ACC112 (cell line): ENCODE results near the gene THBS2.

Experiments
- H2AFZ ChIP-seq: fragments of 200-600 bp; sonication (generic); one replicate; pipeline ENCODE4 v1.6.0; 2017; ENCODE audit warnings: antibody characterized with exemption, low read length; ENCODE audit not compliant: unreplicated experiment
- H3K27ac ChIP-seq: fragments of 200-600 bp; sonication (generic); 2 replicates; pipeline ENCODE4 v1.5.1; 2014; ENCODE audit warnings: low read depth, mild to moderate bottlenecking, antibody characterized with exemption, low read length, moderate library complexity
- H3K27me3 ChIP-seq: fragments of 200-600 bp; sonication (generic); 2 replicates; pipeline ENCODE4 v1.6.1; 2014; ENCODE audit warnings: mild to moderate bottlenecking, antibody characterized with exemption, low read length, moderate library complexity, mixed read lengths; ENCODE audit not compliant: insufficient read depth
- H3K36me3 ChIP-seq: fragments of 200-600 bp; sonication (generic); 2 replicates; pipeline ENCODE4 v1.6.1; 2016; ENCODE audit warnings: mild to moderate bottlenecking, antibody characterized with exemption, low read length, moderate library complexity, mixed read lengths; ENCODE audit not compliant: insufficient read depth
- H3K4me1 ChIP-seq: fragments of 200-600 bp; sonication (generic); one replicate; pipeline ENCODE4 v1.6.1; 2016; ENCODE audit warnings: low read length, mixed read lengths; ENCODE audit not compliant: insufficient read depth, unreplicated experiment, control insufficient read depth
- H3K4me3 ChIP-seq: fragments of 200-600 bp; sonication (generic); 2 replicates; pipeline ENCODE4 v1.5.1; 2014; ENCODE audit warnings: mild to moderate bottlenecking, low read depth, low read length
- H3K79me2 ChIP-seq: fragments of 200-600 bp; sonication (generic); one replicate; pipeline ENCODE4 v1.6.0; 2016; ENCODE audit warnings: low read length; ENCODE audit not compliant: control insufficient read depth, unreplicated experiment, insufficient read depth

Gene THBS2

DNA sequence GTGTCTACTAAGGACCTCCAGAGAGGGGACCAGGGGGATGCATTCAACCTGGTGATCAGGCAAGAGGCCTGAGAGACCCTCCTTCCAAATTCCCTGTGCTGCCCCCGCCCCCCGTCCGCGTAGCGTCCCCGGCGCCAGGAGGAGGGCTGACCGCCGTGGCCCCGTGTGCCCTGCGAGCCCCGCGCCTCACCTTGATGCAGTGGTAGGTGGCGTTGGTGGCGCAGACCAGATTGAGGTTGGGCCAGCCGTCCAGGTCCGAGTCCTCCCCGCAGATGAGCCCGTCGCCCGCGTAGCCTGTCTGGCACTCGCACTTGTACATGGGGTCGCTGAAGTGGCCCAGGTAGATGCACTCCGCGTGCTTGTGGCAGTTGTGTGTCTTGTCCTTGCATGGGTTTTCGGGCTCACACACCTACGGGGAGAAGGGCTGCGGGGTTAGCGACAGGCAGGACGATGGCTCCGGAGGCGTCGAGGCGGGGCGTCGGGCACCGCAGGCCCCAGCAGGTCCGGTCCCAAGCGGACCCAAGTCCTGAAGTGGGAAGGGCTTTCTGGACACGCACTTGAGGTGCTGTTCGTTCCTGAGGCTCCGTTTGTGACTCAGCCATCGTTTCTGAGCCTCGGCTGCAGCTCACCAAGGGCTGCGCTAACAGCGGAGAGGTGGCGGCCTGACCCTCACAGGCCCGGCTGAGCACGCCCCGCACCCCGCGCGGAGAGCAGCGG lies 21.7 kb downstream of the THBS2 start:
- no peak overlapping the region for H3K27ac ChIP-seq
- H3K4me1 ChIP-seq: no peaks in the 10 kb centered on the region
- no peak overlapping the region for H2AFZ ChIP-seq
- no peak overlapping the region for H3K4me3 ChIP-seq
- H3K36me3 ChIP-seq: peaks cover 56% of the 10 kb centered on the region
- H3K79me2 ChIP-seq: no peaks in the 10 kb centered on the region
- no peaks in the 10 kb centered on the region for H3K27me3 ChIP-seq

DNA sequence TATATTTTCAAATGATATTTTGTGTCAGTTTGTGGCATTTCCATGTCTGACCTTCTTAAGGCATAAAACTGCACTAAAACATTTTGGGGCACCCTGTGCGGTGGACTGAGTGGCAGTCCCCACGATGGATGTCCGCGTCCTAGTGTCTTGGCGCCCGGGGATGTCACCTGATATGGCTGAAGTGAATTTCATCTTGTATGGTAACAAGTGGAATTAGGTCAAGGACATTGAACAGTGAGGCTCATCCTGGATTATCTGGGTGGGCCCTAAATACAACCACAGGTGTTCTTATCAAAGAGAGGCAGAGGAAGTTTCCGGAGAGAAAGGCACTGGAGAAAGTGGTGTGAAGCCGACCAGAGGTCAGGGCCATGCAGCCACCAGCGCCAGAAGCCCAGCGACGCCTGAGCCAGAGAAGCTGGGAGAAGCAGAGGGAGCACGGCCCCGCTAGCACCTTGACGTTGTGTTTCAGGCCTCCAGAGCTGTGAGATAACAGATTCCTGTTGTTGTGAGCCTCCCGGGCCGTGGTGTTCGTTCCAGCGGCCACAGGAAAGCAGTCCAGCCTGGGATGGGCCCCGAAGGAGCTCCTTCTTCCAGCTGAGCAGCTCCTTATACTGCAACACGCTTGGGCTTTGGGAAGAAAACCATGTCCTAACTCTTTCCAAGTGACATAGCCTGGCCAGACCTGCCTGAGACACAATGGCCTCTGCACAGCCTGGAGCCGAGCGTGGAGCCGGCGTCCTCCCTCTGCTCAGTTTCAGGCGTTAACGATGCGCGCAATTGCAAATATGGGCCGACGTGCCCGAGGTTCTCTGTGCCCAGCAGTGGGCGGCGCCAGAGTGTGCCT lies 22.5 kb downstream of the THBS2 start:
- peaks cover 60% of the 10 kb centered on the region for H3K36me3 ChIP-seq
- no peaks in the 10 kb centered on the region for H3K4me1 ChIP-seq

DNA sequence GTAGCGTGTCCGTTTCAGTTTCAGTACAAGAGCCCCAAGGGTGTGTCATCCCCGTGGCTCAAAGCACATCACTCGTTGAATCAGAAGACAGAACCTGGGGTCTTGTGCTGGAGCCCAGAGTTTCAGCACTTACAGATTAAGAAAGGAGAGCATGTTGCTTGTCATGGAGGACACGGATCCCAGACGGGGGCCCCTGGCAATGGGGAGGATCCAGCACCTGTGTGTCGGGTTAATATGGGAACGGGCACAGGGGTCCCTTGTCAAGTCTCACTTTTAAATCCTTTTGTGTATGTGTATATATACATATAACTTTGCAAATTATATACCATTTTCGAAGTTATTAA lies 23.4 kb downstream of the THBS2 start:
- H2AFZ ChIP-seq: no peak overlapping the region
- no peak overlapping the region for H3K27ac ChIP-seq
- H3K79me2 ChIP-seq: no peaks in the 10 kb centered on the region
- no peaks in the 10 kb centered on the region for H3K4me1 ChIP-seq
- no peaks in the 10 kb centered on the region for H3K27me3 ChIP-seq
- no peak overlapping the region for H3K4me3 ChIP-seq
- peaks cover 63% of the 10 kb centered on the region for H3K36me3 ChIP-seq

More for the DNA sequence above, 22.5 kb downstream of the THBS2 start:
- no peaks in the 10 kb centered on the region for H3K27me3 ChIP-seq
- no peaks in the 10 kb centered on the region for H3K79me2 ChIP-seq
- no peak overlapping the region for H3K4me3 ChIP-seq
- no peak overlapping the region for H3K27ac ChIP-seq
- no peak overlapping the region for H2AFZ ChIP-seq

DNA sequence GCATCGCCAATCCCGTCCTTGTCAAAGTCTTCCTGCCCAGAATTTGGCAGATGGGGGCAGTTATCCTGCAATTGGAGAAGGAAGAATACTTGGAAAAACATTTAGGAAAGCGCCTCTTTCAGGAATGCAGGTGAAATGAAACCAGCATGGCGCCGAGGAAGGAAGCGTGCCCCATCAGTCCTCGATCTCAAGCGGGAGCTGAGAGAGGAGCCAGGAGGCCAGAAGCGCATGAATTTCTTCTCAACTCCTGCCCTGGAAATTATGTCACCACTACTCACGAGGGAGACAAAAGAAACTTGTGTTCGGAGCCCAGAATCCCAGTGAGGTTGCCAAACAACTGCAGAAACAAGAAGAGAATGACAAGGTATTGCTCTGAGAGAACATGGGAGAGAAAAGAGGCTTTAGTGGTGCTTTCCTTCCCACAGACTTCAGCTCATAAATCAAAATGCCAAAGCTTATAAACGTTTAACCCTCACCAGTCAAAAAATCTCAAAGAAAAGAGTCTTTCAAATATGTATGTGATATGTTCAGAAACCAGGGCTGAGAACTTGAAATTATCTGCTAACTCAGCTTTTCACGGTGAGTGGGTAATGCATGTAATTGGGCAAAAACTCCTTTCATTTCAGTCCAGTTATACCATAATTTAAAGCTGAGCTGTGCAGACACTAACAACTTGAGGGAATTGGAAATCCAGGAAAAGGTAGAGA lies 23.9 kb downstream of the THBS2 start:
- Histone ChIP-seq H3K27ac (no peak overlapping the region), H3K36me3 (peaks cover 67% of the 10 kb centered on the region), H3K4me3 (no peak overlapping the region), H2AFZ (no peak overlapping the region), H3K4me1 (peaks cover 5% of the 10 kb centered on the region), H3K27me3 (no peaks in the 10 kb centered on the region), H3K79me2 (no peaks in the 10 kb centered on the region)

DNA sequence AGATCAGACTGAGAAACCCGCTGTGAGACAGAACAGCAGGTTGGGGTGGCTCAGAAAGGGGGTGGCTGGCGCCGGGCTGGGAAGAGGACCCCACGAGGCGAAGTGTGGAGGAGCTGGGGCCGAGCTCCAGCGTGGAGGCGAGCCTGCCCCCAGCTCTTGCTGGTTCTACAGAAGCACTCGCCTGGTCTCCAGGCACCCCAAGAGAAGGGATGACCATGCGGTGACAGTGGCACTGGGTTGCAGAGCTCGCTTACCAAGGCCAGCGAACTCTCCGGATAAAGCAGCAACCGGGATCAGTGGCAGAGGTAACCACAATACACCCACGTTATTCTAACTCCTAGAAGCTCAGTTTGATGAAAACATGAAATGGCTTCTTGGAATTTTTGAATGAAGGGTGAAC lies 26.5 kb downstream of the THBS2 start:
- H3K4me1 ChIP-seq: peaks cover 14% of the 10 kb centered on the region
- no peak overlapping the region for H2AFZ ChIP-seq
- no peaks in the 10 kb centered on the region for H3K27me3 ChIP-seq
- no peak overlapping the region for H3K27ac ChIP-seq
- no peaks in the 10 kb centered on the region for H3K79me2 ChIP-seq
- peaks cover 62% of the 10 kb centered on the region for H3K36me3 ChIP-seq
- H3K4me3 ChIP-seq: no peak overlapping the region

DNA sequence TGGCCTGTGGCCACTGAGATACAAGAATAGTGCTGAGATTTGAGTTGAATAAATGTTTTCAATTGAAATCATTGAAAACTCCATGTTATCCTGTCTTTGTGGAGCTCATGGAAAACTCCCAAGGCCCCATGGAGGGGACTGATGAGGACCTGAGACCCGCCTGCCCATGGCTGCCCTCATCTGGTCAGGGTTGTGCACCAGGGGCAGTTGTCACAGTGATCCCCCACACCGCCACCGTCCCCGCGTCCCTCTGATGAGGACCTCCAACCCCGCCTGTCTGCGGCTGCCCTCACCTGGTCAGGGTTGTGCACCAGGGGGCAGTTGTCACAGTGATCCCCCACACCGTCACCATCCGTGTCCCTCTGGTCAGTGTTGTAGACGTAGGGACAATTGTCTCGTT lies 27.8 kb downstream of the THBS2 start:
- Histone ChIP-seq H3K4me3 (no peak overlapping the region), H3K27me3 (no peaks in the 10 kb centered on the region), H2AFZ (no peak overlapping the region), H3K4me1 (peaks cover 14% of the 10 kb centered on the region), H3K79me2 (no peaks in the 10 kb centered on the region), H3K27ac (no peak overlapping the region), H3K36me3 (peaks cover 69% of the 10 kb centered on the region)

DNA sequence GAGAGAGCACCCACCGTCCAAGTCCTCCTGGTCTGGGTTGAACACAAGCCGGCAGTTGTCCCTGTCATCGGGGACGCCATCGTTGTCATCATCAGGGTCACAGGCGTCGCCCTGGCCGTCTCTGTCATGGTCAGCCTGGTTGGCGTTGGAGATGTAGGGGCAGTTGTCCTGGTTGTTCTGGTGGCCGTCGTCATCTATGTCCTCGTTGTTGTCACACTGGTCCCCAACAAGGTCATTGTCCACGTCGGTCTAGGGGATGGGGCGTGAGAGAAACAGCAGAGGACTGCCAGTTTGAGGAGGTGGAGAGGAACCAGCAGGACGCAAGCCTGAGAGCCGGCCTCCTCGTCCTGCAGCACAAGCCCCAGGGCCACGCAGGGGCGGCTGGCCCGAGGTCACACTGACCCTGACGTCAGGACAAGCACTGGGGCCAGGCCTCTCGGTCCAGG lies 28.5 kb downstream of the THBS2 start:
- Histone ChIP-seq H3K4me3 (no peak overlapping the region), H2AFZ (no peak overlapping the region), H3K27me3 (no peaks in the 10 kb centered on the region), H3K4me1 (peaks cover 14% of the 10 kb centered on the region), H3K27ac (peak overlapping the region; percentile 60; the same call in 1 of the 2 replicates), H3K79me2 (no peaks in the 10 kb centered on the region), H3K36me3 (peaks cover 75% of the 10 kb centered on the region)

DNA sequence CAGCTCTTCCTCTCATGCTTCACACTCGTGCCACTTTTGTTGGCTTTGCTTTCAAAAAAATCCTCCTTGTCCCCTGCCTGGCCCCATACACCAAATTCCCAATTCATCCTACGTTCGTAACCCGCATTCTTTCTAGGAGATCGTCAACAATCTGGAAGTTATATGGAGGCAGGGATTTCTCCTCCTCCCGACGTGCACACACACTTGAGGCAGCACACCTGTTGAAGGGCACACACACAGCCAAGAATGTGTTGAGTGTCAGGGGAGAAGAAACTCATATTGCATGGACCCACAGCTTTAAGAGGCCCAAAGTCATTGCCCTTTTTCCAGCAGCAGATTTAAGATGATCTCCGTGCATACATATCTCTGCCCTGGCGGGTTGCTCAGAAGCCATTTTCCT lies 28.9 kb downstream of the THBS2 start:
- peaks cover 79% of the 10 kb centered on the region for H3K36me3 ChIP-seq
- no peak overlapping the region for H3K4me3 ChIP-seq
- no peaks in the 10 kb centered on the region for H3K27me3 ChIP-seq
- peak overlapping the region; percentile 60 for H3K27ac ChIP-seq
- no peak overlapping the region for H2AFZ ChIP-seq
- peaks cover 14% of the 10 kb centered on the region for H3K4me1 ChIP-seq
- no peaks in the 10 kb centered on the region for H3K79me2 ChIP-seq

DNA sequence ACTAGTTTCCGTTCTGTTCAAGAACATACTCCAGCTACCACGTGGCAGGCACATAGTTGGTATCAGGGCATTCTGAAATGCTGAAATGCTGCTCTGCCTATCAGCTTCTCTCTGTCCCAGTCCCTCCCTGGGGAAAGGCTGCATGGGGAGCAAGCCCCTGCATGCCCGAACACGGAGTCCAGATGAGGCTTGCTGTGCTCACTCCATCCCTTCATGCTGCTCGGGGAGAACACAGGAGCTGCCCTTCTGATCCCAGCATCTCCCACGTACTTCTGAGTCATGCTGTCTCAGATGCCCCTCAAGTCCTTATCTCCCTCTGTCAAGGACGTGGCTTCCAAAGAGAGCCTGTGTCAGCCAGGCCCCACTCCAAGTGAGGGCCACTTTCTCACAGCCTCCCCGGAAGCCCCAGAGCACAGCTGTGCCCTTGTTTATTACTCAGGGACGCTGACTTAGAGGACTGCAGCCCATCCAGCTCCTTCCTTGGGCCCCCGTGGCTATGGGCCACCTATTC lies 29.4 kb downstream of the THBS2 start:
- Histone ChIP-seq H3K4me1 (peaks cover 14% of the 10 kb centered on the region), H3K79me2 (no peaks in the 10 kb centered on the region), H3K4me3 (no peak overlapping the region), H3K36me3 (peaks cover 79% of the 10 kb centered on the region), H3K27ac (peak overlapping the region; percentile 60), H2AFZ (no peak overlapping the region), H3K27me3 (no peaks in the 10 kb centered on the region)

DNA sequence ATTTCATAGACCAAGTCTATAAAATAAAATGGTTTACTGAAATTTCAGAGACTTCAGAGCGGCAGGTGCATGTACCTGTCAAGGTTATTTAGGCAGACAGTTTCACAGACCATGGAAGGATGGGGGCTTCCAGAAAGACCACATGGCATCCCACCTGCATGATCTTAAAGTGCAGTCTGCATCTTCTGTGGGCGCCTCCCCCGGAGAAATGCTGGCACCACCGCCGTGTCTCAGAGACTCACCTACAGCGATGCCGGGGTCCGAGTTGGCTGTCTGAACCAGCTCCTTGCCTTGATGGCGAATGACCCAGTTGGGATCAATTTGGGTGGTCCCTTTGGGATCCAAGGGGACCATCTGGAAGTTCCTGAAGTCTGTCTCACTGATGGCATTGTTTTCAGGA lies 30.6 kb downstream of the THBS2 start:
- H2AFZ ChIP-seq: no peak overlapping the region
- H3K4me1 ChIP-seq: peaks cover 14% of the 10 kb centered on the region
- H3K79me2 ChIP-seq: no peaks in the 10 kb centered on the region
- 0 out of 2 replicates have a peak overlapping the region, but pooled peaks have one; percentile 60 for H3K27ac ChIP-seq
- H3K36me3 ChIP-seq: peaks cover 83% of the 10 kb centered on the region
- H3K4me3 ChIP-seq: no peak overlapping the region
- no peaks in the 10 kb centered on the region for H3K27me3 ChIP-seq
